Activated T-helper 1 cell treated with anti-CD3 and anti-CD28 coated beads, Interleukin-2, amount 50 U/mL, for 16 hours (primary cell): ENCODE measurements around the gene CASKIN2.

ENCODE experiments used
- DNase-seq, 2 donors: peaks; one replicate each; pipeline ENCODE4 v3.0.0-alpha.2; 2020; ENCODE audit warnings: low read depth in 1 of 2, low spot score in 1 of 2

The CASKIN2 gene

GRCh38 chr17:75505640-75506039 is 9.7 kb downstream of the CASKIN2 start:
- DNase-seq, result no peak

GRCh38 chr17:75505152-75505409 is 10.3 kb downstream of the CASKIN2 start:
- no peak for DNase-seq

- DNase-seq, result no peak
Observed at GRCh38 chr17:75504347-75505151, 10.8 kb downstream of the CASKIN2 start.

- no peak for DNase-seq
Observed at GRCh38 chr17:75503976-75504346, 11.4 kb downstream of the CASKIN2 start.

DNA sequence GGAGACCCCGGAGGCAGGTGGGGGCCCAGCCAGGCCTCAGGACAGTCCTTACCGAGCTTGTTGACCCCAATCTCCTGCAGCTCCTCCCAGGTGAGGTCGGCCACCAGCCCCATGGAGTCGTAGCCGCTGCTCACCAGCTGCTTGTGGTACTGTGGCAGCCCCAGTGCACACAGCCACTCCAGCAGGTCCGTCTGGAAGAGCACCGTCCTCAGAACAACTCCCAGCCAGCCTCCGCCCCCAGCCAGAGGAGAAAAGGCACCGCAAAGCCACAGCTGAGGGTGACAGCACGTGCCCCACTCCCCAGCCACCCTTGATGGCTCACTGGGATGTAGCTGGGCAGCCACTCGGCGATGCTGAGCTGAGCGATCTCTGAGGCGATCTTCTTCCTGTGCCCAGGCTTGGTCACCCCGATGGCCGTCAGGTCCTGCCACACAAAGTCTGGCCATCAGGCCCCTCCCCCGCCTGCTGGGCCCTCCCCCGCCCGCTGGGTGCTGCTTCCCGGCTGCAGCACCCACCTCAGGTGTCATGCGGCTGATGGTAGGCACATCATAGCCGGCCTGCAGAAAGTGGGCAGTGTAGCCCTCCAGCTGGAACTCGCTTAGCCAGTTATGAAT is 11.9 kb downstream of the CASKIN2 start:
- no peak for DNase-seq

GRCh38 chr17:75502721-75503329 is 12.5 kb downstream of the CASKIN2 start:
- no peak for DNase-seq

DNA sequence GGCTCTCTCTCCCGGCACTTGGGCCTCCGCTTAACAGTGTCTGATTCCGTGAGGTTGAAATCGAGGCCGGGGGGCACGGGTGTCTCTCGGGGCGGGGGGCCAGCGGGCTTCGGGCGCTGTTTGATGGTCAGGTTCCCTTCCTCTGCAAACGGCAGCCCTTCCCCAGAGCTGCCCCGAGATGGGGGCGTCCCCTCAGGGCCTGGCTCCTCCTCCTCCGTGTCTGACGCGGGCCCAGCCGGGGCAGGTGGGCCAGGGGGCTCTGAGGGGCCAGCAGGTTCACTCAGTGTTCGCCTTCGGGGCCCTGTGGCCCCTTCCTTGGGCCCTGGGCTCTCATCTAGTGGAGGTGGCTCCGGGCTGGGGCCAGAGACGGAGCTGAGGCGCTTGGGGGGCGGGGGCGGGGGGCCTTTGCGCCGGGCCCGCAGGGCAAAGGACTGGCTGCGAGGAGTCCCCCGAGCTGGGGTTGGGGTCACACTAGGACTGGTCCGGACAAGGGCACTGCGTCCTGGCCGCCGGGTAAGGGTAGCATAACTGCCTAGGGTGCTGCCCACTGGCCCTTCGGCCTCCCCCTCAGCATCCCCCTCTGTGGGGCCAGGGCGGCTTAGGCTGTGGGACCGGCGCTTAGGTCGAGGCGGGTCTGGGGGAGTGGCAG is 13.1 kb downstream of the CASKIN2 start:
- no peak for DNase-seq

- no peak for DNase-seq
Observed at GRCh38 chr17:75501378-75502071, 13.8 kb downstream of the CASKIN2 start.

- DNase-seq, result no peak
Observed at GRCh38 chr17:75500419-75501216, 14.7 kb downstream of the CASKIN2 start.

- no peak for DNase-seq
Observed at GRCh38 chr17:75499313-75500022, 15.9 kb downstream of the CASKIN2 start.

- no peak for DNase-seq
Observed at GRCh38 chr17:75498726-75499213, 16.6 kb downstream of the CASKIN2 start.

DNA sequence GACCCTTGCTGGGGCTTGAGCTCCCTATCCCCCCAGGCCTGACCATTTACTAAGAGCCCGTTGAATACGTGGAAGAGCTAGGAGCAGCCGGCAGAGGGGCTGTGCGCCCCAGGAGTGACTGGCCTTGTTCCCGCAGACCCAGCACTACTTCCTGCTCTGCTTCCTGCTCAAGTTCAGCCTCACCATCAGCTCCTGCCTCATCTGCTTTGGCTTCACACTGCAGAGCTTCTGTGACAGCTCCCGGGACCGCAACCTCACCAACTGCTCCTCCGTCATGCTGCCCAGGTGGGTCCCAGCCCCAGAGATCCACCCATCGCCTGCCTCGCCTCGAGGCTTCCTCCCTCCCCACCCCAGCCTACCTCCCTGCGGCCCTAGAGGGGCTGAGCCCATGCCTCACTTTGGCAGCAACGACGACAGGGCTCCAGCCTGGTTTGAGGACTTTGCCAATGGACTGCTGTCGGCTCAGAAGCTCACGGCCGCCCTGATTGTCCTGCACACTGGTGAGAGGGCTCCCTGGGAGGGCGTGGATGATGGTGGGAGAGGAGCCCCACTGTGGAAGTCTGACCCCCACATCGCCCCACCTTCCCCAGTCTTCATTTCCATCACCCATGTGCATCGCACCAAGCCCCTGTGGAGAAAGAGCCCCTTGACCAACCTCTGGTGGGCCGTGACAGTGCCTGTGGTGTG is 17.2 kb downstream of the CASKIN2 start:
- DNase-seq, result no peak

- DNase-seq, result no peak
Observed at GRCh38 chr17:75496005-75496404, 19.3 kb downstream of the CASKIN2 start.

DNA sequence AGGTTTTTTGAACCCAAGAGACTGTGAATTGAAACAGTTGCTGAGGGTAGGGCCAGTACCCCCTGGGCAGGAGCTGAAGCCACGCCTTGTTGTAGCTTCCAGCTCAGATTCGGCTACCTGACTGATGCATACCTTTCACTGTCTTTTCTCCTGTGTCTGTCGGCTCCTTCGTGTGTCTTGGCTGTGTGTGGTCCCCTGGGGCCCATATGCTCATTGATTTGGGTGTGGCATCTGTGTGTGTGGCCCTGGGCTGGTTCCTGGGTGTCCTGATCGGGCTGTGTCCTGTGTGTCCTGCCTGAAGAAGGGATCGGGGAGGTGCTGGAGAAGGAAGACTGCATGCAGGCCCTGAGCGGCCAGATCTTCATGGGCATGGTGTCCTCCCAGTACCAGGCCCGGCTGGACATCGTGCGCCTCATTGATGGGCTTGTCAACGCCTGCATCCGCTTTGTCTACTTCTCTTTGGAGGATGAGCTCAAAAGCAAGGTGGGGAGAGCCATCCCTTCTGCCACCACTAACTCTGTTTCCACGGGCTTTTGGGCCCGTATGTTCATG is 20.9 kb downstream of the CASKIN2 start:
- DNase-seq, result no peak

DNA sequence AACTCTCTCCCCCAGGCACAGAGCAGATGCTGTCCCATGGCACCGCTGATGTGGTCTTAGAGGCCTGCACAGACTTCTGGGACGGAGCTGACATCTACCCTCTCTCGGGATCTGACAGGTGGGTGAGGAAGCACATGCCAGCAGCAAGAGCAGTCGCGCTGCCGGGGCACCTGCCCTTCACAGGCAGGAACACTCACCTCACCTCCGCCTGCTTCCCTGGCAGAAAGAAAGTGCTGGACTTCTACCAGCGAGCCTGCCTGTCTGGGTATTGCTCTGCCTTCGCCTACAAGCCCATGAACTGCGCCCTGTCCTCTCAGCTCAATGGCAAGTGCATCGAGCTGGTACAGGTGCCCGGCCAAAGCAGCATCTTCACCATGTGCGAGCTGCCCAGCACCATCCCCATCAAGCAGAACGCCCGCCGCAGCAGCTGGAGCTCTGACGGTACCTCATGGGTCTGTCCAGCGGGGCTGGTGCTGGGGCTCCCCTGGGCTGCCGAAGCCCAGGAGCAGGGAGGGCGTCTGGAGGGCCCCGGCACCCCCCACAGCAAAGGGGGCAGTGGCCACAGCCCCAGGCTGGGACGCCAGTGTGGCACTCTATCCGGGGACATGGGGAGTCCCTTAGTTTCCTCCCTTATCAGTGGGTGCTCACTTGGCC is 21.7 kb downstream of the CASKIN2 start:
- DNase-seq, result no peak

- no peak for DNase-seq
Observed at GRCh38 chr17:75492555-75493168, 22.7 kb downstream of the CASKIN2 start.

DNA sequence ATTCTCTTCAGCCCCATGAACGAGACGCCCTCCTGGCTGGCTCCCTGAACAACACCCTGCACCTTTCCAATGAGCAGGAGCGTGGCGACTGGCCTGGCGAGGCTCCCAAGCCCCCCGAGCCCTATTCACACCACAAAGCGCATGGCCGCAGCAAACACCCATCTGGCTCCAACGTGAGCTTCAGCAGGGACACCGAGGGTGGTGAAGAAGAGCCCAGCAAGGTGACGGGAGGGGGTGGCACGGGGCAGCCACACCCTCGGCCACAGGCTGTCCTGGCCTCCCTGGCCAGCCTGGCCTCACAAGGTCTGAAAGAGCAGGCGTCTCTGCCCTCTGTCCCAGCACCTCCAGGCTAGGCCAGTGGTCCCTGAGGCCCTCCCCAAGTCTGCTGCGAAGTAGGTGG is 23.7 kb downstream of the CASKIN2 start:
- no peak for DNase-seq

DNA sequence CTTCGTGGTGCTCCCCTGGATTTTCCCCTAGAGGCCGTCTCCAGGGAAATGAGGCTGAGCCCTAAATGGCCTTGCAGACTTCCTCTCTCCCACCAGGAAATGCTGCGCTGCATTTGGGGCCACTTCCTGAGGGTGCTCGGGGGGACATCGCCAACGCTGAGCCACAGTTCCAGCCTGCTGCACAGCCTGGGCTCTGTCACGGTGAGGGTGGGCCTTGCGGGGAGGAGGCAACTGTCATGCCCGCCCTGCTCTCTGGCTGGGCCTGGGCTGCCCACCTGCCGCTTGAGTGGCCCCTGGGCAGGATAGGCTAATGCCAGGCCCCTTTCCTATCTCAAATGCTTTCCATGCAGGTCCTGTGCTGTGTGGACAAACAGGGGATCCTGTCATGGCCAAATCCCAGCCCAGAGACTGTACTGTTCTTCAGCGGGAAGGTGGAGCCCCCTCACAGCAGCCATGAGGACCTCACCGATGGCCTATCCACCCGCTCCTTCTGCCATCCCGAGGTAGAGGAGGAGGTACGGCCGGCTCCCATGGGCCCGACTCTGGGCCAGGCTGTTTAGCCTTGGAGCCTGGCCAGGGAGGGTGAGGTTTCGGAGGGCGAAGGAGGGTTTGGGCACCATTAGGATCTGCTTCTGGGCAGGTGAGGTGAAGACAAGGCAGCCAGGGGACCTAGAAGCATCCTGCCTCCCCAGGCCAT is 24.2 kb downstream of the CASKIN2 start:
- DNase-seq, result no peak
